ENCODE measurements around the gene UBE2J1.

Gene UBE2J1

DNA sequence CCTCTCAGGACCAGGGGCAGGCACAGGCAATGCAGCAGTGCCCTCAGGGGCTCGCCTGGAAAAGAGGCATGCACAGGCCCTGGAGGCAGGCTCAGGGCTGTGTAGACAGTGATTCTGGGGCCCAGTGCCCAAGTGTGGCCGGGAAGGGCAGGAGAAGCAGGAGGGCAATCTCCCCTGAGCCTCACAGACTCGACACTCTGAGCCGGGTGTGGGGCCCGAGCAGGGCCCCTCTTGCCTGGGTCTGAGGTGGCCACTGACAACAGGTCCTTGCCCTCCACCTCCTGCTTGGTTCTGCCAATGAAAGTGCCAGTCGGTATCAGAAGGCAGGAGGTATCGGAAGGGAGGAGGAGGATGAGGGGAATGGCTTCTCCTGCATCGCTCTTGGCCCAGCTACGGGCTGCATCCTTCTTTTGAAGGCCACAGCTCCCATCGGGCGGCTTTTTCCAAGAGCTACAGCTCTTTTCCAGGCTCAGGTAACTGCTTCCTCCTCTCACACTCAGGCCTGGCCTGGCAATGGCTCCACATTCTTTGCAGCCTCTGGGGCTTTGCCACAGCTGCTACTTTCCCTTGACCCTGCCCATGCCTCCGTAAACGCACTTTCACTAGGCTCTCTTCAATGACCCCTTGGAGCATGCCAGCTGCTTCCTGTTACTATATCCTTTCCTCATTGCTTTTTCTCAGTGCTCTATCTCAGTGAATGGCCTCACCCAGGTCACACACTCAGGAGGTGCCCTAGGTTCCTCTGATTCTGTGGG lies 61.9 kb downstream of the UBE2J1 start:
- no peak for DNase-seq (ENCODE audit: low read depth in 2 of 2)

DNA sequence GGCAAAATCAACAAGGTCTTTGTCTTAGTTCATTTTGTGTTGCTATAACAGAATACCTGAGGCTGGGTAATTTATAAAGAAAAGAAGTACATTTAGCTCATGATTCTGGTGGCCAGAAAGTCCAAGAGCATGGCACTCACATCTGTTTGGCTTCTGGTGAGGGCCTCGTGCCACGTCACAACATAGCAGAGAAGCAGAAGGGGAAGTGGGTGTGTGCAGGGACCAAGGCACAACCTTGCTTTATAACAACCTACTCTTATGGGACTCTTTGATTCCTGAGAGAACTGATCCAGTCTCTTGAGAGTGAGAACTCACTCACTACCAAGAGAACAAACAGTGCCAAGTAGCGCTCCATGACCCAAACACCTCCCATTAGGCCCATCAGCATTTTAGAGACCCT lies 62.8 kb downstream of the UBE2J1 start:
- DNase-seq (ENCODE audit: low read depth in 2 of 2) = no peak

DNA sequence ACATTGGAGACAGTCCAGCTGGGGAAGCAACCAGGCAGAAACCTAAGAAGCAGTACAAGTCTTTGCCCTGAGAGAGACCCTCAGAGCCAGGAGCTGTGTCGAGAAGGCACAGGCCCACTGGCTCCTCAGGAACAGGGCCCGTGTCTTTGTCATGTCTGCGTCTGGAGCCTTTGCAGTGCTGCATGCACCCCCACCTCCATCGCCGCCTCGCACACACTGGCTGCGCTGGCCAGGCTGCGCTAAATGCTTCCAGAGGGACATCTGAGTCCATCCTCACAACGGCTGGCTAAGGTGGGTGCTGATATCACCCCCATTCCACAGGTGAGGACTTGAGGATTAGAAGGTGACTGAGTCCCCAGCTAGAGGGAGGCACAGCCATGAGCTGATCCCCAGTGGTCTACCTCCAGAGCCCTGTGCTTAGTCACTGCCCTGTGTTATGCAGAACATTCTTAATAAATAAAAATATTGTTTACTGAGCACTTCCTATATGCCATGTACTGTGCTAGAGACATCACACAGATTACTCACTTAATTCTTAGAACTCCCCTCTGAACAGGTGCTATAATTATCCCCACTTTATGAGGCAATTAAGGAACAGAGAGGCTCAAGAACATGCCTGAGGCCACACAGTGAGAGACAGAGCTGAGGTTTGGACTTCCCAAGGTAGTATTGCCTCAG lies 65.0 kb downstream of the UBE2J1 start:
- no peak for DNase-seq (ENCODE audit: low read depth in 2 of 2)

DNA sequence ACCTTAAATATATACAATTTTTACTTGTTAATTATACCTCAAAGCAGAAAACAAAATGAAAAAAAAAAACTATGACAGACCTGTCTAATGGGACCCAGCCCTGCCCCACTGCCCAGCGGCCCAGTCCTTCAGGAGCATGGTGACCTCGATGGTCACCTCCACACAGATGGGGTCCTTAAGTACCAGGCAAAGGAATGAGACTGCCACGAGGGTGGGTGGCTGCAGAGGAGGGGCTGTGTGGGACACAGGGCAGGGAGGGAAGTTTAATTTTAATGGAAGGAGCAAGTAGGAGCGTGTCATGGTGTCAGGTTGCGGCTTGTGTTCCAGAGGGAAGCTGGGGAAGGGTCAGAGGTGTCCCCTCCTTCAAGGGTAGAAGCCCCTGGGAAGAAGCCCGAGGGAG lies 66.0 kb downstream of the UBE2J1 start:
- no peak for DNase-seq (ENCODE audit: low read depth in 2 of 2)

DNA sequence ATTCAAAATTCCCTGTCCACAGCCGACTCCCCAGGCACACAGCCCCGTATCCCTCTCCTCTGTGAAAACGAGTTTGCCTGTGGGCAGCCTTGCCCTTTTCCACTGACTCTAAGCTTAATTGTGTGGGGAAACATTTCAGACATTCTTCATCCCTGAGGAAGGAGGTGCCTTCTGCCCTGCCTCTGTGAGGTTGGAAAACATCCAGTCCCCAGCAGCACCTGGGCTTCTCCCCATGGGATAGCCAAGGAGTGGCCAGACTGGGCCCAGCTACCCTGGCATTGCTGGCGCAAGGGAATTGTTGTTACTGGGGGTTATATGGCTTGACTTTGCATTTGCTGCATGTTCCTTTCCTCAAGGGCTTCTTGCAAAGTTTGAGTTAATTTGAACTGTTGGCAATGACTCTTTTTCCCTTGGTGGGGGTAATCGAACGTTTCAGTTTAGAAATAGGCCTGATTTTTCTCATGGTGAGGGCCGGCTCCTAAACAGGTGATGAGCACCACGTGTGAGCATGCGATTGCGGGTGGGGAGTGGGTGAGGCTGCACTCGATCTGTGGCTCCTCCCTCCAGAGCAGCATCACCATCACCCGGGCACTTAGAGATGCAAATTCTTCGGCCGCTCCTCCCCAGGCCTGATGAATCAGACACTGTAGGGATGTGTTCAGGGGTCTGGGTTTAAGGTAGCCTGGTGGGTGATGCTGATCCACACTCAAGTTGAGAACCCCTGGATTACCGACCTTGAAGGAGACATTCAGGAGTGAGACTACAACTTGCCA lies 67.4 kb downstream of the UBE2J1 start:
- no peak for DNase-seq (ENCODE audit: low read depth in 2 of 2)

DNA sequence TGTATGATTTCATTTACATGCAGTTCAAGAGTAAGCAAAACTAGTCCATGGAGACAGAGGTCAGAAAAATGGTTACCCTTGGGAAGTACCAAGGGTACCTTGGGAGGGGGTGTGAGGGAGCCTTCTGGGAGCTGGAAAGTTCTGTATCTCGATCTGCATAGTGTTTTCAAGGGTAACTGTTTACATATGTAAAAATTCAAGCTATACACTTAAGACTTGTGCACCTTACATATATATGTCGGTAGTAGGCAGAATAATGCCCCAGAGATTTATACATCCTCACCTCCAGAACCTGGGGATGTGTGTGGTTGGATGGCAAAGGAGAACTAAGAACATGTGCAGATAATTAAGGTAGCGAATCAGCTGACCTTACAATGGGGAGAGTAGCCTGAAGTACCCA lies 68.4 kb downstream of the UBE2J1 start:
- no peak for DNase-seq (ENCODE audit: low read depth in 2 of 2)

DNA sequence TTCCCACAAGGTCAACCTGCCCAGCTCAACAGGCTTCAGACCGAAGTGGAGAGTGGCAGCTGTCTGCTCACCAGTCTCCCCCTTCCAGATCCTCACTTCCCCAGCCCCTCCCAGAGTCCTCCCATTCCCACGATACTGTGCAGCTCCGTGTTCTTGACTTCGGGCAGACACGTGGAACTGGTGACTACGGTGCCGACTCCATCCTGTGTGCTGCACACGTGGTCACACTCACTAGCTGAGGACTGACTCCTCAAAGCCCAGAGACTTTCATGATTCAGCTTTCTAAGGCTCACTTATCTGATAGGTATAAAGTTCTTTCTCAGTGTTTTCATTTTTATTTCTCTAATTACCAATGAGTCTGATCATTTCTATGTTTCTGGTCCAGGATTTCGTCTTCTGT lies 69.8 kb downstream of the UBE2J1 start:
- DNase-seq (ENCODE audit: low read depth in 2 of 2) = no peak

DNA sequence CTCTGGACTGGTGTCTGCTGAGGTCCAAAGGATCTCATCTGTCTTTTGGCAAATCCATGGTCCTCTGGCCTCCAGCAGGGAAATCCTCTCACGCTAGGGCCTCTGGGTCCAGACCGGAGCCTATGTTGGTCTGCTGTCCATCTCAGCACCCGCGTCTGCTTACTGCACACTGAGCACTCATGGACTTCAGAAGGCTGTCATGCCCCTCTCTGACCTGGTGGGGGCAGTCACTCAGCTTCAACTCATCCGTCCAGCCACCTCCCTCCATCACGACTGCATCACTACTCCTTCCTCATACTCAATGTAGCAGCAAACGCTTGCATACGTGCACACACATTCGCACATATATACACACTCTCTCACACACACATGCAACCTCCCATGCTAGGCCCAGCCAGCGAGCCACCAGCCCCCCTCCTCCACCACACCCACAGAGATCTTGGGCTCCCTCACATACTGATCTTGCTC lies 70.7 kb downstream of the UBE2J1 start:
- peak in 1 of 2 donors; percentile 33 for DNase-seq (ENCODE audit: low read depth in 2 of 2)

DNA sequence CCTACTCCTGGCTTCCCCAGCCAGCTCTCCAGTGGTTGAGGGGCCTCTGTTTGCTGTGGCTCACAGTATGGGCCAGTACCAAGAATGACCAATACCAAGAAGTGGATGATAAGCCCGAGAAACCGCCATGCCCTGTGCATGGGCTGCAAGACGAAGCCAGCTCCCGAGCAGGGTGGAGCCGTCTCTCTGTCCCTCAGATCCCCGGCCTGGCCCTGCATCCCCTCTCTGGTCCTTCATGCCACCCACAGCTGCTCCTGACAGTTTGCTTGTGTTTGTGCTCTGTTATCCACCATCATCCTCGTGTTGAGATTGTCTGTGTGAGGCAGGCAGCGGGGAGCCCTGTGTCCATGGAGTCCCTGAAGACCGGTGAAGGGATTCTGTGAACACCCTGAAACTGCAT lies 73.6 kb downstream of the UBE2J1 start:
- DNase-seq (ENCODE audit: low read depth in 2 of 2) = no peak
